Measurements from ENCODE around the gene PRKCZ.

DNA sequence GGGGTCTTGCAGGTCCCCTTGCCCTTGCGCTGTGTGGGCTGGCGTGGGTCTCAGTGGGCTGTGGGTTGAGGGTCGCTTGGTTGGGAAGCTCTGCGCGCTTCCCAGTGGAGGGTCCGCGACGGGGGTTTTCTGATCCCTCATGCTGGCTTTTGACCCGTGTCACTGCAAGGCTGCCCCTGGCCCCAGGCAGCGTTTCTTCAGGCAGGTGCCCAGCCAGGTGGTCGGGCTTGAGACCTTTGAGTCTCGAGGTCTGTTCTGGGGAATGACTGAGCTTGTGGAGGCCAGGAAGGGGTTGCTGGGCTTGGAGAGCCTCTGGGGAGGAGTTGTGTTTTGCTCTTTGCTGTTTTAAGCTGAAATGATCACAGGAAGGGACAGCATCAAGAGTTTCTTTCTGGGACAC is 183.3 kb downstream of the PRKCZ start:
- TF ChIP-seq, protein P1, sequence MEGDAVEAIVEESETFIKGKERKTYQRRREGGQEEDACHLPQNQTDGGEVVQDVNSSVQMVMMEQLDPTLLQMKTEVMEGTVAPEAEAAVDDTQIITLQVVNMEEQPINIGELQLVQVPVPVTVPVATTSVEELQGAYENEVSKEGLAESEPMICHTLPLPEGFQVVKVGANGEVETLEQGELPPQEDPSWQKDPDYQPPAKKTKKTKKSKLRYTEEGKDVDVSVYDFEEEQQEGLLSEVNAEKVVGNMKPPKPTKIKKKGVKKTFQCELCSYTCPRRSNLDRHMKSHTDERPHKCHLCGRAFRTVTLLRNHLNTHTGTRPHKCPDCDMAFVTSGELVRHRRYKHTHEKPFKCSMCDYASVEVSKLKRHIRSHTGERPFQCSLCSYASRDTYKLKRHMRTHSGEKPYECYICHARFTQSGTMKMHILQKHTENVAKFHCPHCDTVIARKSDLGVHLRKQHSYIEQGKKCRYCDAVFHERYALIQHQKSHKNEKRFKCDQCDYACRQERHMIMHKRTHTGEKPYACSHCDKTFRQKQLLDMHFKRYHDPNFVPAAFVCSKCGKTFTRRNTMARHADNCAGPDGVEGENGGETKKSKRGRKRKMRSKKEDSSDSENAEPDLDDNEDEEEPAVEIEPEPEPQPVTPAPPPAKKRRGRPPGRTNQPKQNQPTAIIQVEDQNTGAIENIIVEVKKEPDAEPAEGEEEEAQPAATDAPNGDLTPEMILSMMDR (conservative IDR thresholded peaks at IDR 0.05) = no peak
- no peak for TF ChIP-seq EZH2 (IDR thresholded peaks at IDR 0.05; ENCODE audit: low read depth)

All from PC-9 (cell line).